WTC11 (cell line): ENCODE results near the gene KIF12.

Experiments used
- JUN ChIP-seq: sonication (generic); formaldehyde crosslinking; IDR thresholded peaks from 2 replicates; pipeline ENCODE4 v1.8.0; 2023; ENCODE audit warnings: mild to moderate bottlenecking, missing genetic modification reagents
- NR2C2 ChIP-seq: sonication (generic); formaldehyde crosslinking; IDR thresholded peaks from 2 replicates; pipeline ENCODE4 v1.8.0; 2022; ENCODE audit warnings: mild to moderate bottlenecking, missing genetic modification reagents
- USF1 ChIP-seq: sonication (generic); formaldehyde crosslinking; IDR thresholded peaks from 2 replicates; pipeline ENCODE4 v1.8.0; 2022; ENCODE audit warnings: mild to moderate bottlenecking, missing genetic modification reagents
- ZNF416 ChIP-seq: fragments of 250-450 bp; sonication (Bioruptor Pico); IDR thresholded peaks from 2 replicates; pipeline ENCODE4 v1.9.0; 2021; ENCODE audit warnings: mild to moderate bottlenecking, inconsistent platforms

GRCh38 chr9:114048533-114049415, 50.3 kb downstream of the KIF12 start:
- TF ChIP-seq ZNF416 (CRISPR knock-in tag) (no peak), JUN (CRISPR knock-in tag) (no peak), NR2C2 (no peak), USF1 (CRISPR knock-in tag) (no peak)
